Right atrium auricular region (tissue), 2 donors: ENCODE data around the gene MMP7. TPM values are rescaled to one million over a fixed set of nuclear protein-coding genes. Genes with fewer than 3 reads are reported as not detected.

Source experiments
- DNase-seq: peaks from one replicate; pipeline ENCODE4 v3.0.0-alpha.2; 2019; ENCODE audit warnings: low spot score
- H3K27ac ChIP-seq, 2 donors: fragments of 200-600 bp; sonication (generic); 1 replicate in 1 of 2; 2 replicates in 1 of 2; pipeline ENCODE4 v1.5.1; 2016 to 2019
- H3K27me3 ChIP-seq, 2 donors: fragments of 200-600 bp; sonication (generic); one replicate each; pipeline versions ENCODE4 v1.5.1 to v1.6.0; 2017 to 2019
- H3K36me3 ChIP-seq: fragments of 200-600 bp; sonication (generic); one replicate; pipeline ENCODE4 v1.5.1; 2016
- H3K4me1 ChIP-seq, 2 donors: fragments of 200-600 bp; sonication (generic); one replicate each; pipeline versions ENCODE4 v1.5.1 to v1.6.0; 2017 to 2019
- H3K4me3 ChIP-seq, 2 donors: fragments of 200-600 bp; sonication (generic); 1 replicate in 1 of 2; 2 replicates in 1 of 2; pipeline ENCODE4 v1.5.1; 2017 to 2019; ENCODE audit warnings: mild to moderate bottlenecking in 1 of 2, moderate library complexity in 1 of 2
- H3K9me3 ChIP-seq, 2 donors: fragments of 200-600 bp; sonication (generic); one replicate each; pipeline ENCODE4 v1.5.1; 2019
- total RNA-seq, 2 donors: library from RNA; depleted of rRNA; stranded (reverse); fragments of >200 nt; gene quantifications; one replicate each; pipeline ENCODE4 v1.1.0, GENCODE V29; 2016
- TF ChIP-seq, protein P1 (sequence below), 2 donors: fragments of 200-600 bp; sonication (generic); IDR thresholded peaks; one replicate each; pipeline ENCODE4 v1.5.1; 2019; ENCODE audit warnings: antibody characterized with exemption in 2 of 2

Gene MMP7
- total RNA-seq, 2 donors from 2014 or later, result not detected

- no peak for DNase-seq
- Histone ChIP-seq H3K4me3 (no peak overlapping the region), H3K27ac (no peak overlapping the region), H3K36me3 (no peaks in the 10 kb centered on the region), H3K4me1 (peaks cover 0 to 4% of the 10 kb centered on the region in 2 donors), H3K9me3 (no peaks in the 10 kb centered on the region), H3K27me3 (no peaks in the 10 kb centered on the region)
- TF ChIP-seq, protein P1, sequence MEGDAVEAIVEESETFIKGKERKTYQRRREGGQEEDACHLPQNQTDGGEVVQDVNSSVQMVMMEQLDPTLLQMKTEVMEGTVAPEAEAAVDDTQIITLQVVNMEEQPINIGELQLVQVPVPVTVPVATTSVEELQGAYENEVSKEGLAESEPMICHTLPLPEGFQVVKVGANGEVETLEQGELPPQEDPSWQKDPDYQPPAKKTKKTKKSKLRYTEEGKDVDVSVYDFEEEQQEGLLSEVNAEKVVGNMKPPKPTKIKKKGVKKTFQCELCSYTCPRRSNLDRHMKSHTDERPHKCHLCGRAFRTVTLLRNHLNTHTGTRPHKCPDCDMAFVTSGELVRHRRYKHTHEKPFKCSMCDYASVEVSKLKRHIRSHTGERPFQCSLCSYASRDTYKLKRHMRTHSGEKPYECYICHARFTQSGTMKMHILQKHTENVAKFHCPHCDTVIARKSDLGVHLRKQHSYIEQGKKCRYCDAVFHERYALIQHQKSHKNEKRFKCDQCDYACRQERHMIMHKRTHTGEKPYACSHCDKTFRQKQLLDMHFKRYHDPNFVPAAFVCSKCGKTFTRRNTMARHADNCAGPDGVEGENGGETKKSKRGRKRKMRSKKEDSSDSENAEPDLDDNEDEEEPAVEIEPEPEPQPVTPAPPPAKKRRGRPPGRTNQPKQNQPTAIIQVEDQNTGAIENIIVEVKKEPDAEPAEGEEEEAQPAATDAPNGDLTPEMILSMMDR (IDR thresholded peaks at IDR 0.05), result no peak
These were observed 30.6 kb downstream of the MMP7 start for GRCh38 chr11:102499931-102500330.

DNA sequence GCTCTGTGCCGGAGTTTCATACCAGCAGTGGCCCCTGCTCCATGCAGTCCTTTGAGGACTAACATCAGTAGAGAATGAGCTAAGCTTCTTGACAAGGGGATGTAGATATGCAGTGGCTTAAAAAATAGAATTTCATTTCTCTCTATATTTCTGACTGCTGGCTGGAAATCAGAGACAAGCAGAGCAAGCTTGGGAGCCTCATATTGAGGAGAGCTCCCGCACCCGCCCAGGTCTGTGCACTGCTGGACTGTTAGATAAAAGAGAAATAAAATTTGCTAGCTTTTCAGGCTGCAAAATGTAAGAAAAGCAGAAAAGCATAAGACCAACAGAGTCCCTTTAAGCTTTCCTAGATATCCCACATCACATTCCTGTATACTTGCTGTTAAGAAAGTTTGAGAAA lies 31.4 kb downstream of the MMP7 start:
- H3K9me3 ChIP-seq, result no peaks in the 10 kb centered on the region
- no peaks in the 10 kb centered on the region for H3K36me3 ChIP-seq
- no peak overlapping the region for H3K4me3 ChIP-seq
- H3K27ac ChIP-seq, result no peak overlapping the region
- DNase-seq, result no peak
- H3K27me3 ChIP-seq, result no peaks in the 10 kb centered on the region
- TF ChIP-seq, protein P1 (IDR thresholded peaks at IDR 0.05), result no peak
- H3K4me1 ChIP-seq, result peaks cover 0 to 4% of the 10 kb centered on the region in 2 donors

DNA sequence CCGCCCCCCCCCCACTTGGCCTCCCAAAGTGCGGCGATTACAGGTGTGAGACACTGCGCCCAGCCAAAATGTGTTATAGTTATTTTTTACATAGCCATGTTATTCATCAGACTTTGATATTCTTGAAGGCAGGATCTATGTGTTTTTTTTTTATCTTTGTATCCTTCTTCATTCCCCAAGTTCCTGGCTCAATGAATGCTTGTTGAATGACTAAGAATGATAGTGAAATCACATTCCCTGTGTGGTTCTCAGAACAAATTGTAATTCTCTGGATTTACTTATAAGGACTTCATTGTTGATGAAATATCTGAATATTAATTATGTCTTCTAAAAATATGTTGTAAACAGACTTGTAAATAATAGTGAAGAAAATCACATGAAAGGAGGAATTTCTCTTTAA lies 33.5 kb downstream of the MMP7 start:
- DNase-seq, result no peak
- Histone ChIP-seq H3K27me3 (no peaks in the 10 kb centered on the region), H3K27ac (no peak overlapping the region), H3K4me3 (no peak overlapping the region), H3K9me3 (no peaks in the 10 kb centered on the region), H3K4me1 (peaks cover 0 to 4% of the 10 kb centered on the region in 2 donors), H3K36me3 (no peaks in the 10 kb centered on the region)
- TF ChIP-seq, protein P1 (IDR thresholded peaks at IDR 0.05), result no peak

GRCh38 chr11:102495161-102496042 lies 35.1 kb downstream of the MMP7 start:
- no peak for DNase-seq
- Histone ChIP-seq H3K4me3 (no peak overlapping the region), H3K9me3 (no peaks in the 10 kb centered on the region), H3K4me1 (peaks cover 0 to 4% of the 10 kb centered on the region in 2 donors), H3K36me3 (no peaks in the 10 kb centered on the region), H3K27me3 (no peaks in the 10 kb centered on the region), H3K27ac (no peak overlapping the region)
- TF ChIP-seq, protein P1 (IDR thresholded peaks at IDR 0.05), result peak; percentile 30 to 80

DNA sequence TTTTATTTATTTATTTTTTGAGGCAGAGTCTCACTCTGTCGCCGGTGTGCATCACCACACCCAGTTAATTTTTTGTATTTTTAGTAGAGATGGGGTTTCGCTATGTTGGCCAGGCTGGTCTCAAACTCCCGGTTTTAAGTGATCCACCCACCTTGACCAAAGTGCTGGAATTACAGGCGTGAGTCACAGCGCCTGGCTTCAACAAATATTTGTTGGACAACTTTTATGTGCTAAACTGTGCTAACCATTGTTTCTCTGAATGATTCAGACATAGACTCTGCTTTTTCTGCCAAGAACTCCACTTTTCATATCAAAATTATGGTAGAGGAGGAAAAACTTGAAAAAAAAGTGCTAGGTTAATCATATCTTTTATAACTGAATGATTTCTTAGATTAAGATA lies 36.3 kb downstream of the MMP7 start:
- Histone ChIP-seq H3K4me3 (no peak overlapping the region), H3K27ac (no peak overlapping the region), H3K27me3 (no peaks in the 10 kb centered on the region), H3K36me3 (no peaks in the 10 kb centered on the region), H3K4me1 (peaks cover 0 to 4% of the 10 kb centered on the region in 2 donors), H3K9me3 (no peaks in the 10 kb centered on the region)
- no peak for DNase-seq
- TF ChIP-seq, protein P1 (IDR thresholded peaks at IDR 0.05), result no peak
